Kidney (tissue), 14 donors: Measurements from ENCODE around the gene TMEM258. TPM values are rescaled to one million over a fixed set of nuclear protein-coding genes. Genes with fewer than 3 reads are reported as not detected.

Experiments used
- DNase-seq, 5 donors: peaks; one replicate each; pipeline ENCODE4 v3.0.0-alpha.2; 2013 to 2020
- FAIRE-seq: peaks from 2 replicates; lab custom pipeline; 2012; peaks lifted over from hg19 to GRCh38; lab: Jason Lieb, UNC
- H3K27ac ChIP-seq, 2 donors: one replicate each; pipeline ENCODE4 v1.7.0; 2013; ENCODE audit warnings: low read depth in 2 of 2, low read length in 2 of 2, inconsistent platforms in 1 of 2
- H3K27me3 ChIP-seq: one replicate; pipeline ENCODE4 v1.7.1; 2013; ENCODE audit warnings: low read length, inconsistent platforms; ENCODE audit not compliant: control insufficient read depth, insufficient read depth
- H3K36me3 ChIP-seq, 3 donors: one replicate each; pipeline versions ENCODE4 v1.7.0 to v1.7.1; 2013; ENCODE audit warnings: low read length in 3 of 3, control low read depth in 1 of 3, inconsistent platforms in 1 of 3; ENCODE audit not compliant: insufficient read depth in 3 of 3, control insufficient read depth in 2 of 3
- H3K4me1 ChIP-seq, 3 donors: one replicate each; pipeline versions ENCODE4 v1.7.0 to v1.7.1; 2013; ENCODE audit warnings: low read length in 3 of 3, inconsistent platforms in 1 of 3, low read depth in 1 of 3; ENCODE audit not compliant: control insufficient read depth in 2 of 3, insufficient read depth in 2 of 3
- H3K4me3 ChIP-seq, 3 donors: one replicate each; pipeline versions ENCODE4 v1.7.0 to v1.8.1; 2013; ENCODE audit warnings: low read length in 3 of 3, control low read depth in 1 of 3, inconsistent platforms in 1 of 3
- H3K9ac ChIP-seq, 3 donors: one replicate each; pipeline versions ENCODE4 v1.7.0 to v1.7.1; 2013; ENCODE audit warnings: low read length in 3 of 3, control low read depth in 1 of 3, inconsistent platforms in 1 of 3
- H3K9me3 ChIP-seq, 3 donors: one replicate each; pipeline versions ENCODE4 v1.7.0 to v1.7.1; 2013; ENCODE audit warnings: low read length in 3 of 3, control low read depth in 1 of 3, inconsistent platforms in 1 of 3; ENCODE audit not compliant: control insufficient read depth in 2 of 3, insufficient read depth in 1 of 3
- intact Hi-C: fragments of 100-400 bp; cut with DNase I; formaldehyde crosslinking; loops from one replicate; pipeline ENCODE4 v1.11.1; 2022
- polyA plus RNA-seq: library from polyadenylated mRNA; stranded (reverse); fragments of 350-450 nt; fragmentation: Illumina TruSeq; extraction: RNeasy Lipid Tissue Mini Kit (QIAGEN cat#74804); gene quantifications from one replicate; pipeline ENCODE4 v1.2.3, GENCODE V29; 2014; ENCODE audit warnings: low read depth, low replicate concordance; ENCODE audit not compliant: insufficient read depth
- total RNA-seq: library from RNA; stranded (reverse); fragmentation: NEBNext Ultra II Directional; extraction: Animal tissue kit (Norgen Biotek cat#: 25700); gene quantifications from one replicate; pipeline ENCODE4 v1.2.1, GENCODE V29; 2021
- TF ChIP-seq, protein P1 (sequence below): IDR thresholded peaks from 3 replicates; pipeline ENCODE4 v1.5.1; 2012; ENCODE audit warnings: mild to moderate bottlenecking, moderate library complexity, borderline replicate concordance; ENCODE audit not compliant: insufficient read depth; ENCODE audit errors: extremely low read depth
- donor health status: control.
- donor health status: control.
- donor health status: control.
- donor health status: control.
- donor health status: control.
- donor health status: DM: yes; HTN: yes; CAD: no.
- donor health status: Normal renal cell carcinoma (clear cell type).

Gene TMEM258
- total and polyA plus RNA-seq, 2 donors from 2014 or later, result 92.1 to 228 TPM

DNA sequence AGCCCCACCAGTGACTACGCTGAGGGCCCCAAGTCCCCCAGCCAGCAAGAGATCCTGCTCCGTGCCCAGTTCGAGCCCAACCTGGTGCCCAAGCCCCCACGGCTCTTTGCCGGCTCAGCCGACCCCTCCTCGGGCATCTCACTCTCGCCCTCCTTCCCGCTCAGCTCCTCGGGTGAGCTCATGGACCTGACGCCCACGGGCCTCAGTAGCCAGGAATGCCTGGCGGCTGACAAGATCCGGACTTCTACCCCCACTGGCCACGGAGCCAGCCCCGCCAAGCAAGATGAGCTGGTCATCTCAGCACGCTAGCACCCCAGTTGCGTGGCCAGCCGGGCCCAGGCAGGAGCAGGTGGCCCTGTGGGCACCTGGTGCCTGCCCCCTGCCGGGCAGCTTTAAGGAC lies 48.2 kb downstream of the TMEM258 start:
- intact Hi-C loops, result no loop called here
- DNase-seq (peak in 1 of 5 donors; percentile 73), FAIRE-seq (no peak)
- peaks cover 0 to 5% (median 1%) of the 10 kb centered on the region in 3 donors for H3K4me1 ChIP-seq
- H3K27ac ChIP-seq, result no peak overlapping the region
- H3K4me3 ChIP-seq, result no peak overlapping the region
- TF ChIP-seq, protein P1, sequence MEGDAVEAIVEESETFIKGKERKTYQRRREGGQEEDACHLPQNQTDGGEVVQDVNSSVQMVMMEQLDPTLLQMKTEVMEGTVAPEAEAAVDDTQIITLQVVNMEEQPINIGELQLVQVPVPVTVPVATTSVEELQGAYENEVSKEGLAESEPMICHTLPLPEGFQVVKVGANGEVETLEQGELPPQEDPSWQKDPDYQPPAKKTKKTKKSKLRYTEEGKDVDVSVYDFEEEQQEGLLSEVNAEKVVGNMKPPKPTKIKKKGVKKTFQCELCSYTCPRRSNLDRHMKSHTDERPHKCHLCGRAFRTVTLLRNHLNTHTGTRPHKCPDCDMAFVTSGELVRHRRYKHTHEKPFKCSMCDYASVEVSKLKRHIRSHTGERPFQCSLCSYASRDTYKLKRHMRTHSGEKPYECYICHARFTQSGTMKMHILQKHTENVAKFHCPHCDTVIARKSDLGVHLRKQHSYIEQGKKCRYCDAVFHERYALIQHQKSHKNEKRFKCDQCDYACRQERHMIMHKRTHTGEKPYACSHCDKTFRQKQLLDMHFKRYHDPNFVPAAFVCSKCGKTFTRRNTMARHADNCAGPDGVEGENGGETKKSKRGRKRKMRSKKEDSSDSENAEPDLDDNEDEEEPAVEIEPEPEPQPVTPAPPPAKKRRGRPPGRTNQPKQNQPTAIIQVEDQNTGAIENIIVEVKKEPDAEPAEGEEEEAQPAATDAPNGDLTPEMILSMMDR, result no peak
- no peak overlapping the region for H3K9ac ChIP-seq
- peaks cover 0 to 3% (median 0%) of the 10 kb centered on the region in 3 donors for H3K36me3 ChIP-seq
- no peaks in the 10 kb centered on the region for H3K9me3 ChIP-seq
- no peaks in the 10 kb centered on the region for H3K27me3 ChIP-seq

DNA sequence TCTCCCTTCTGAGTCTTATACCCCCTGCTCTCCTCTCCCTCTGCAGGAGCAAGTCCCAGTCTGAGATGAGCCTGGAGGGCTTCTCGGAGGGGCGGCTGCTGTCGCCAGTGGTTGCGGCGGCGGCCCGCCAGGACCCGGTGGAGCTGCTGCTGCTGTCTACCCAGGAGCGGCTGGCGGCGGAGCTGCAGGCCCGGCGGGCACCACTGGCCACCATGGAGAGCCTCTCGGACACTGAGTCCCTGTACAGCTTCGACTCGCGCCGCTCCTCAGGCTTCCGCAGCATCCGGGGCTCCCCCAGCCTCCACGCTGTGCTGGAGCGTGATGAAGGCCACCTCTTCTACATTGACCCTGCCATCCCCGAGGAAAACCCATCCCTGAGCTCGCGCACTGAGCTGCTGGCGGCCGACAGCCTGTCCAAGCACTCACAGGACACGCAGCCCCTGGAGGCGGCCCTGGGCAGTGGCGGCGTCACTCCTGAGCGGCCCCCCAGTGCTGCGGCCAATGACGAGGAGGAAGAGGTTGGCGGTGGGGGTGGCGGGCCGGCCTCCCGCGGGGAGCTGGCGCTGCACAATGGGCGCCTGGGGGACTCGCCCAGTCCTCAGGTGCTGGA lies 48.8 kb downstream of the TMEM258 start:
- intact Hi-C loops, result no loop called here
- Histone ChIP-seq H3K27ac (no peak overlapping the region), H3K9me3 (no peaks in the 10 kb centered on the region), H3K9ac (no peak overlapping the region), H3K27me3 (no peaks in the 10 kb centered on the region), H3K36me3 (peaks cover 0 to 3% (median 0%) of the 10 kb centered on the region in 3 donors), H3K4me3 (no peak overlapping the region), H3K4me1 (peaks cover 0 to 5% (median 0%) of the 10 kb centered on the region in 3 donors)
- no peak for FAIRE-seq
- peak in 1 of 5 donors; percentile 72 for DNase-seq
- TF ChIP-seq, protein P1, result no peak

DNA sequence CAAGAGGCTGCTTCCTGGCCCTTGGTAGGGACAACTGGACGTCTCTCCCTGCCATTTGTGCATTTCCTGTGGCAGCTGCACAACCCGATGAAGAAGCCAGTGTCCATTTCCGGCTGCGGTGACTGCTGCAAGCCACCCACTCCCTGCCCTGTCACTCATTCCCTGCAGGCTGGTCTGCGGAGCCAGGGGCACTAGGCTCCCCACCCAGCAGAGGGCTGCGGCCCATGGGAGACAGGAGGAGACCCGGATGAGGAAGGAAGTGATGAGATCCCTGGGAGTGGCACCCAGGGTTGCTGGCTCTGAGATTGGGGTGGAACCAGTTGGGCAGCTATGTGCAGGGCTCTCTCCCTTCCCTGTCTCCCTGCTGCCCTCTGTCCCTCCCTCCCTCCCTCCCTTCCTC lies 50.0 kb downstream of the TMEM258 start:
- Histone ChIP-seq H3K9ac (no peak overlapping the region), H3K36me3 (peaks cover 0 to 3% (median 0%) of the 10 kb centered on the region in 3 donors), H3K27ac (no peak overlapping the region), H3K9me3 (no peaks in the 10 kb centered on the region), H3K4me1 (no peaks in the 10 kb centered on the region), H3K27me3 (no peaks in the 10 kb centered on the region), H3K4me3 (no peak overlapping the region)
- FAIRE-seq (no peak), DNase-seq (peak in 1 of 5 donors; percentile 56)
- intact Hi-C loops, result no loop called here
- TF ChIP-seq, protein P1, result no peak

DNA sequence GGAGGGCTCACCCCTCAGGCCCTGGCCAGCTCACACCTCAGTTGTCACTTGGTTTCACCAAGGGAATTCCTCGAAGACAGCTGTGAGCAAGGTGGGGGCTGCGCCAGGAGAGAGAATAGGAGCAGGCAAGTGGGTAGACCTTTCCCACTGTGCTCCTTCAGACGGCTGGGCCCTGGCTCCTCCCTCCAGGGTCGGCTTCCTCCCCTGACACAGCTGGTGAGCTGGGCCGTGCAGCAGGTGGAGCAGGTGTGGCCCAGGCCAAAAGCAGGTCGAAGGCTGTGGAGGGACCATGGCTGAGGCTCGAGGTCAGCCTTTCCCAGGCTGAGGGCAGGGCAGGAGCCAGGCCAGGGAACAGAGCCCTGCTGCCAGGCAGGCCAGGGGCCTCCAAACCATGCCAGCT lies 52.4 kb downstream of the TMEM258 start:
- intact Hi-C loops, result no loop called here
- TF ChIP-seq, protein P1, result no peak

More for the DNA sequence above, 52.4 kb downstream of the TMEM258 start:
- FAIRE-seq (no peak), DNase-seq (no peak)
- H3K4me1 ChIP-seq, result no peaks in the 10 kb centered on the region
- no peaks in the 10 kb centered on the region for H3K9me3 ChIP-seq
- H3K4me3 ChIP-seq, result no peak overlapping the region
- no peak overlapping the region for H3K9ac ChIP-seq
- H3K27me3 ChIP-seq, result no peaks in the 10 kb centered on the region
- H3K27ac ChIP-seq, result no peak overlapping the region
- H3K36me3 ChIP-seq, result peaks cover 0 to 6% (median 3%) of the 10 kb centered on the region in 3 donors
